ENCODE results near the gene GPR78.

Gene GPR78

DNA sequence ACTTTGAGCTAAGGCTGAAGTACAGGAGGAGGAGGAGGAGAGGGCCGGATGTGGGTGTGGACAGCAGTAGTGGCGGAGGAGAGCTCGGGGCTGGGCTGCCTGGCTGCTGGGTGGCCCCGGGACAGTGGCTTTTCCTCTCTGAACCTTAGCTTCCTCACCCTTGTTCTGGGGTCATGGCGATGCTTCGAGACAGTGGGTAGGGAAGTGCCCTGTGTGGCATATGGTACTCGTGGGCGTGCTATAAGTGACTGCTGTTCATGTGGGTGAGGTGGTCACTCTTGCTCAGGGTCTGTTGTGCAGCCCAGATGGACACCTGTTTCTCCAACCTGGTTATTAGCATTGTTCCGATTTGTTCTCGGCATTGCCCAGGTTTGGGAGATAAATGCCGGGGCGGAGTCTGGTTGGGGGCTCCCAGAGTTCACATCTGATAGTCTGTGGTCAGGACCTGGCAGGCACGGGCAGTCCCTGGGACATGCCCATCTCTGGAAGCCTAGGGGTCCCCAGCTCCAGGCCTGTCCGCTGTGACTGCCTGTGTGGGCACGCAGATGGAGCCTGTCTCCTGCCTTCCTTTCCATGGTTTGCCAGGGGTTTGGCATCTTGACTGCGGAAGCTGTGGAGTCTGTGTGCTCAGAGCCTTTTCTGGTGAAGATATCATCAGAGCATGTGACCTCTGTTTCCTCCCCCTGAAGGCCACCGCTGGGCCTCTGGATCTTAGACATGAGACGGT is 7.4 kb downstream of the GPR78 start:
- TF ChIP-seq ZFX (IDR thresholded peaks at IDR 0.05; ENCODE audit: borderline replicate concordance), result no peak
- TF ChIP-seq, protein P1, sequence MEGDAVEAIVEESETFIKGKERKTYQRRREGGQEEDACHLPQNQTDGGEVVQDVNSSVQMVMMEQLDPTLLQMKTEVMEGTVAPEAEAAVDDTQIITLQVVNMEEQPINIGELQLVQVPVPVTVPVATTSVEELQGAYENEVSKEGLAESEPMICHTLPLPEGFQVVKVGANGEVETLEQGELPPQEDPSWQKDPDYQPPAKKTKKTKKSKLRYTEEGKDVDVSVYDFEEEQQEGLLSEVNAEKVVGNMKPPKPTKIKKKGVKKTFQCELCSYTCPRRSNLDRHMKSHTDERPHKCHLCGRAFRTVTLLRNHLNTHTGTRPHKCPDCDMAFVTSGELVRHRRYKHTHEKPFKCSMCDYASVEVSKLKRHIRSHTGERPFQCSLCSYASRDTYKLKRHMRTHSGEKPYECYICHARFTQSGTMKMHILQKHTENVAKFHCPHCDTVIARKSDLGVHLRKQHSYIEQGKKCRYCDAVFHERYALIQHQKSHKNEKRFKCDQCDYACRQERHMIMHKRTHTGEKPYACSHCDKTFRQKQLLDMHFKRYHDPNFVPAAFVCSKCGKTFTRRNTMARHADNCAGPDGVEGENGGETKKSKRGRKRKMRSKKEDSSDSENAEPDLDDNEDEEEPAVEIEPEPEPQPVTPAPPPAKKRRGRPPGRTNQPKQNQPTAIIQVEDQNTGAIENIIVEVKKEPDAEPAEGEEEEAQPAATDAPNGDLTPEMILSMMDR (IDR thresholded peaks at IDR 0.05), result no peak
- H3K27ac ChIP-seq, result no peak overlapping the region

DNA sequence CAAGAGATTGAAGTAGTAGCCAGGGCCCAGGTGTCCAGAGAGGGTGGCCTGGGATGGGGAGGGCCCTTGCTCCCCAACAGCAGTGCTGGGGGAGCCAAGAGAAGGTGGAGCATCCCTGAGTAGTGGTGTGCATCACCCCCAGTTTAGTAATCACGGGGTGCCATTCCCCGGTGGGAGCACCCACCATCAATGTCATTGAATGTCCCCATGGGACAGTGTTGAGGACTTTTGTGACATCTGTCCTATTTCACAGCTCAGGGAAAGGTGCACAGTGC is 7.9 kb downstream of the GPR78 start:
- TF ChIP-seq, protein P1 (IDR thresholded peaks at IDR 0.05), result no peak
- no peak for TF ChIP-seq ZFX (IDR thresholded peaks at IDR 0.05; ENCODE audit: borderline replicate concordance)
- no peak overlapping the region for H3K27ac ChIP-seq

DNA sequence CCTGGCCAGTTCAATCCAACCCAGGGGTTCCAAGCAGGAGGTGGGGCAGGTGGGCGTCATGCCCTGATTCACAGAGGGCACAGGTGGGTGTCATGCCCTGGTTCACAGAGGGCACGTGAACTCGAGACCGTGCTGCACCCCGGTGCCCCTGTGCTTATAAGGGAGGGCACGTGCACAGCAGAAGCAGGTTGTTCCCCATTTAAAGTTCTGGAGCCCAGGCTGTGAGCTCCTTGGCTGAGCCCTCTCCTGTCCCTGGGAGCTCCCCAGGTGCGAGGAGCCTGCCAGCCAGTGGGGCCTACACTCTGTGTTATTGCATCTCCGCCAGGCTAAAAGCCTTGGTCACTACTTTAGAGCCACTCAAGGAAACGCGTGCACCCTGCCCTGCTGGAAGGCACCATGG is 9.1 kb downstream of the GPR78 start:
- TF ChIP-seq ZFX (IDR thresholded peaks at IDR 0.05; ENCODE audit: borderline replicate concordance), result no peak
- TF ChIP-seq, protein P1 (IDR thresholded peaks at IDR 0.05), result no peak
- H3K27ac ChIP-seq, result no peak overlapping the region

DNA sequence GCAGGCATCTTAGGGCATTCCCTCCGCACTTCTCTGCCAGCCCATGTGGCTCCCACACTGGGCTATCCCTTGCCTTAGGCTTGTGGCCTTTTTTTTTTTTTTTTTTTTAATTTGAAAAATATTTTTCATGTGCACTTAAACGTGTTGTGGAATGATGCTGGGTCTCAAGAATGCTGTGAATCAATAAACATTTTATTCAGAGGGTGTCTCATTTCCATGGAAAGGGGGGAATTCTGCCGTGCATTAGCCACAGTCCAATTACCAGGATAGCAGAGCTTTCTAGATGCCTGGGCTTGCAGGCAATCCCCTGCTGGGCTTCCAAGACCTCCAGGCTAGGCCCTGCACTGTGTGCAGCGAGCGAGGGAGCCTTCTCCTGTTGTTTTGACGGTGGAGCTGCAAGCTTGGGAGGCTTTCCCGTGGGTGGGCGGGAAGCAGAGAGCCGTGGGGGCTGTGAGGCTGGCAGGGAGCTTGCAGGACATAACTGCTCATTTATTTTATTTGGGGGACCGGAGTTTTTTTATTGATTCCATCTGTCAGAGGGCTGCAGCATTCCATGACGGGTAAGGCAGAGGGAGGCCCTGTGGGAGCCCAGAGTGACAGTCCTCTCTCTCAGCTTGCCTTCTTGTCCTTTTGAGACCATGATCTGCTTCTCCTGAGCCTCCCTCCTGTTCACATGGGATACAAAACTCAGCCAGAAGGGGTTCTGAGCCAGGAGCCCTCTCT is 9.8 kb downstream of the GPR78 start:
- no peak overlapping the region for H3K27ac ChIP-seq
- TF ChIP-seq ZFX (IDR thresholded peaks at IDR 0.05; ENCODE audit: borderline replicate concordance), result no peak
- TF ChIP-seq, protein P1 (IDR thresholded peaks at IDR 0.05), result no peak

DNA sequence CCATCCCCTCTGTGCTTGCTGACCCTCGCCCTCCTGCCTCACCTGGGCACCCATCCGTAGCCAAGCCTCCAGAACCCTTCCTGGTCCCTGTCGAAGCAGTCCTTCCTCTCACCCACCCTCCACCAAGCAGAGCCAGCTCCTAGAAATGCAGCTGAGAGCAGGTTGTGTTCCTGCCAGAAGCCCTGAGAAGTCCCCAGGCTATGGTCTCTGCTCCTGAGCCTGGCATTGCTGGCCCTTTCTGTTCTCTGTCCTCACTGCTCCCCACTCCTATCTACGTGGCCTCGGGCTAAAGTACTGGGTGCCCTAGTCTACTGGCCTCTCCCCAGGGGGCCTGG is 10.3 kb downstream of the GPR78 start:
- TF ChIP-seq ZFX (IDR thresholded peaks at IDR 0.05; ENCODE audit: borderline replicate concordance), result no peak
- TF ChIP-seq, protein P1 (IDR thresholded peaks at IDR 0.05), result no peak
- H3K27ac ChIP-seq, result no peak overlapping the region

DNA sequence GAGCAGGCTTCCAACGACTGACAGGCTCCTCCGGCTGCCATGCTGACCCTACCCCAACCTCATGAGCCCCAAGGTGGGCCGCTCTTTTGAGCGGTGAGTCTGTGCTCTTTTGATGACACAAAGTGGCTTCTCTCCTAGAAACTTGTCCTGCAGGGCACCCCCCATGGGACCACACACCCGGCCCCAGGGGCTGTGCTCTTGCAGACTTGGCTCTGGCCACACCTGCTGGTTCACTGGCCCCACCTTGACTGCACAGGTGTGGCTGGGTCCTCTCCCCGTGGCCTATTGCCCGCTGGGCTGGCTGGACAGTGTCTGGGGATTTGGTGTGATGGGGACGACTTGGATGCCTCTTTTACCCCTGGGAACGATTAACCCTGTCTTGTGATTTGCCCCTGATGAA is 10.9 kb downstream of the GPR78 start:
- TF ChIP-seq, protein P1 (IDR thresholded peaks at IDR 0.05), result no peak
- no peak for TF ChIP-seq ZFX (IDR thresholded peaks at IDR 0.05; ENCODE audit: borderline replicate concordance)
- H3K27ac ChIP-seq, result no peak overlapping the region

DNA sequence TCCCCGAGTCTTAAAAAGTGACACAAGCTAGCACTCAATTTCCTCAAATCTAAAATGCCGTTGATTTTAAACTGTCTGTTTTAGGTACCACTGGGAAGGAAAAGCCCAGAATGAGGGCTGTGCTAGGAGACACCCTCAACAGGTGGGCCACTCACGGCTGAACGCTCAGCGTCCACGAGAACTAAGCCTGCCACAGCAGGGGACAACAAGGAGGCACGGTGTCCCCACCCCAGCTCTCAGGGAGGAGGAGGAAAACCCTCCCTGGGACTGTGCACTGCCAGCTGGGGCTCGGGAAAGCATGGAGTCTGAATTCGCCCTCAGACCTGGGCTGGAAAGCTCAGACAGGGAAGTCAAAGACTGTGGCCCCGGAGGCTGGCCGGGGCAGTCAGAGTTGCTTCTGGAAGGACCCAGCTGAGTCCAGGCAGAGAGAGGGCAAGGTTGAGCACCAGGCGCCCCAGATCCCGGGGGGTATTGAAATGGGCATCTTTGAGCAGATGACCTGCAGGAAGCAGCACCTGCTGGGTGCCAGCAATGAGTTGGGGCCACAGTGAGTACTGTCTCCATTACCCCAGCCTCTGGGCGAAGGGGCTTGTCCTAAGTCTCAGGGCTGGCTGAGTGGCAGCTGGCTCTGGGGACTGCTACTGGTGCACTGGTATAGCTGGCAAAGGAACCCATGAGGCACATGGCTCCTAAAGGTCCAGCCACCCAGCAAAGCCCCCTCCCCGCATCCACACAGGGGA is 11.6 kb downstream of the GPR78 start:
- no peak overlapping the region for H3K27ac ChIP-seq
- TF ChIP-seq, protein P1 (IDR thresholded peaks at IDR 0.05), result no peak
- TF ChIP-seq ZFX (IDR thresholded peaks at IDR 0.05; ENCODE audit: borderline replicate concordance), result no peak

All from 22Rv1 (cell line).